Transverse colon (tissue), 4 donors: ENCODE data around the gene PPP1R14B.

Experiments used
- EP300 ChIP-seq: sonication (generic); formaldehyde crosslinking; IDR thresholded peaks from one replicate; pipeline ENCODE4 v1.6.1; 2017; ENCODE audit warnings: antibody characterized with exemption, low read depth
- POLR2AphosphoS5 ChIP-seq, 3 donors: sonication (generic); formaldehyde crosslinking; IDR thresholded peaks; one replicate each; pipeline ENCODE4 v1.6.1; 2016; ENCODE audit warnings: antibody characterized with exemption in 3 of 3
- TF ChIP-seq, protein P1 (sequence below), 5 experiments: fragments of 200-600 bp in 3 of 5; fragments of 450-650 bp in 2 of 5; sonication (generic) in 3 of 5; IDR thresholded peaks; 1 replicate in 2 of 5; 2 replicates in 3 of 5; pipeline ENCODE4 v1.5.1; 2016 to 2017; ENCODE audit warnings: antibody characterized with exemption in 5 of 5, inconsistent platforms in 3 of 5, mild to moderate bottlenecking in 2 of 5, moderate library complexity in 1 of 5

DNA sequence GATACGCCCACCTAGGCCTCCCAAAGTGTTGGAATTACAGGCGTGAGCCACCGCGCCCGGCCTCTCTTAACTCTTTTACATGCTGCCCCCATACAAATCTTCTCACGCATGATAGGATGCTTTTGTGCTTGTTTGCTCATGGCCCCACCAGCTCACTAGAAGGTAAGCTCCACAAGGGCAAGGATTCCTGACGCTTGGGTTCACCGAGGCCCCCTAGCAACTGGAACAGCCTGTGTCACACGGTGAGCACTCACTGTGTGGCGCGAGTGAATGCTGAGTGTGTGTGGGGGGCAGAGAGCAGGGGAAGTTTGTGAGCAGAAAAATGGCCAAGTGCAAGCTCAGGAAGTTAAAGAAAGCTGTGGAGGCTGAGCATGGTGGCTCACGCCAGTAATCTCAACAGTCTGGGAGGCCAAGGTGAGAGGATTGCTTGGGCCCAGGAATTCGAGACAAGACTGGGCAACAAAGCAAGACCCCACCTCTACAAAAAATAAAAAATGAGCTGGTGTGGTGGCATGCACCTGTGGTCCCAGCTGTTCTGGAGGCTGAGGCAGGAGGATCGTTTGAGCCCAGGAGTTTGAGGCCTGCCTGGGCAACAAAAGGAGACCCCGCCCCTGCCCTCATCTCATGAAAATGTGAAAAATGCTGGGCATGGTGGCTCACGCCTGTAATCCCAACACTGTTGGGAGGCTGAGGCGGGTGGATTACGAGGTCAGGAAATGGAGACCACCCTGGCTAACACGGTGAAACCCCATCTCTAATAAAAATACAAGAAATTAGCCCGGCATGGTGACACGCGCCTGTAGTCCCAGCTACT is 35.4 kb upstream of the PPP1R14B start:
- TF ChIP-seq, protein P1, sequence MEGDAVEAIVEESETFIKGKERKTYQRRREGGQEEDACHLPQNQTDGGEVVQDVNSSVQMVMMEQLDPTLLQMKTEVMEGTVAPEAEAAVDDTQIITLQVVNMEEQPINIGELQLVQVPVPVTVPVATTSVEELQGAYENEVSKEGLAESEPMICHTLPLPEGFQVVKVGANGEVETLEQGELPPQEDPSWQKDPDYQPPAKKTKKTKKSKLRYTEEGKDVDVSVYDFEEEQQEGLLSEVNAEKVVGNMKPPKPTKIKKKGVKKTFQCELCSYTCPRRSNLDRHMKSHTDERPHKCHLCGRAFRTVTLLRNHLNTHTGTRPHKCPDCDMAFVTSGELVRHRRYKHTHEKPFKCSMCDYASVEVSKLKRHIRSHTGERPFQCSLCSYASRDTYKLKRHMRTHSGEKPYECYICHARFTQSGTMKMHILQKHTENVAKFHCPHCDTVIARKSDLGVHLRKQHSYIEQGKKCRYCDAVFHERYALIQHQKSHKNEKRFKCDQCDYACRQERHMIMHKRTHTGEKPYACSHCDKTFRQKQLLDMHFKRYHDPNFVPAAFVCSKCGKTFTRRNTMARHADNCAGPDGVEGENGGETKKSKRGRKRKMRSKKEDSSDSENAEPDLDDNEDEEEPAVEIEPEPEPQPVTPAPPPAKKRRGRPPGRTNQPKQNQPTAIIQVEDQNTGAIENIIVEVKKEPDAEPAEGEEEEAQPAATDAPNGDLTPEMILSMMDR (IDR thresholded peaks at IDR 0.05), result no peak
- no peak for TF ChIP-seq POLR2AphosphoS5 (IDR thresholded peaks at IDR 0.05)
- TF ChIP-seq EP300, result no peak
